CD1c-positive myeloid dendritic cell (primary cell): ENCODE results near the gene TAOK3.
"Not testable (repeated sequence)": the region's sequence is repeated elsewhere in the genome, so short reads cannot be mapped to it uniquely, and the experiment has no call there.

Experiments
- DNase-seq: peaks from one replicate; pipeline ENCODE4 v3.0.0-alpha.2; 2016; ENCODE audit errors: extremely low spot score

TAOK3 gene

DNA sequence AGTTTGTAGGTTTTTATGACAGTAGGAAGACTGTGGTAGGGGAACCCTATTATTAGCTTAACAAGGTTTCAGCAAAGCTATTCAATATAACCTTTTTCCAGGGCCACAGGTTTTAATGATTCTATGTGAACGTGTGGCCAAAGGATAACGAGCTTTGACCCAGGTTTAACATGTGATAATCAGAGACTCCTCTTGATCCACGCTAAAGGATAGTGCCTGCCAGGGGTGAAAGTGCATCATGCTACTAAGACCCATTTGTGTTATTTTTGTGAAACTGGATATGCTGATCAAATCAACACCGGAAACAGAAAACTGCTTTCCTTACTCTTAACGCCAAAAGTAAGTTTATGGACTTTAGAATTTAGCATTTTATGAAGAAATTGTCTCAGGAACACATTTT is 909 bp upstream of the TAOK3 start:
- DNase-seq = no peak

DNA sequence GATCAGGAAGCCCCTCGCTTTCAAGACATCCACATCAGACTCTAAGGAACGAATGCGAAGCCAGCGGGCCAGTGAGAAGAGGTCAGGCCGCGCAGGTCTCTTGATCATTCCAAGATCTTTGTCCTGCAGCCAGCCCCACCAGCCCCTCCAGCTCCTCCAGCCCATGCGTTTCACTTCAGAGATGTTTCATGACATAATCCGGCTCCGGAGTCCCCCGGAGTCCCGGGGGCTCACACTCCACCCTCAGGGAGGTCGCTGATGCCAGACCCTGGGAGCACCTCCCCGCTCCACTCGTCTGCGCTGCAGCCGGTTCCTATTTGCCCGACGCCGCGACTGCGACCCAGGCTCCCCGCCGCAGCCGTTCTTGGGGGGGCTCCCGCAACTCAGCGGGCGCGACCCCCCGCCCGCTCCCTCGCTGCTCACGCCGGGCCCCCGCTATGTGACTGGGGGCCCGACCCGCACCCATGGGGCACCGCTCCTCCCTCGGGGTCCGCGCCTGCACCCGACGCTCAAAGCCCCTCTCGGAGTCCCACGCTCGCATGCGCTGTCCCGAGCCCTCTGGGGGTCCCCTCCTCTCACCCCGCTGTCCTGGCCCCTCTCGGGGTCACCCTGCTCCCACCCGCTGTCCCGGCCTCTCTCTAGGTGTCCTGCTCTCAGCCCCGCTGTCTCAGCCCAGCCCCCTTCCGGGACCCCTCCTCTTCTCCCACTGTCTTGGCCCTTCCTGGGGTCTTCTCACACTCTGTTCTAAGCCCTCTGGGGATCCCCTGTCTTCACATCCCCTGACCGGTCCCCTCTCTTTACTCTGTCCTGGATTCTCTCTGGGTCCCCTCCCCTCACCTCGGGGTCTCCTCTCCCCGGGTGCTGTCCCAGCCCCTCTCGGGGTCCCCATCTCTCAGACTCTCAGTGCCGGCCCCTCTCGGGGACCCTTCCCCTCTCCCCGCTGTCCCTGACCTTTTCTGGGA is 1.1 kb downstream of the TAOK3 start:
- DNase-seq = no peak

DNA sequence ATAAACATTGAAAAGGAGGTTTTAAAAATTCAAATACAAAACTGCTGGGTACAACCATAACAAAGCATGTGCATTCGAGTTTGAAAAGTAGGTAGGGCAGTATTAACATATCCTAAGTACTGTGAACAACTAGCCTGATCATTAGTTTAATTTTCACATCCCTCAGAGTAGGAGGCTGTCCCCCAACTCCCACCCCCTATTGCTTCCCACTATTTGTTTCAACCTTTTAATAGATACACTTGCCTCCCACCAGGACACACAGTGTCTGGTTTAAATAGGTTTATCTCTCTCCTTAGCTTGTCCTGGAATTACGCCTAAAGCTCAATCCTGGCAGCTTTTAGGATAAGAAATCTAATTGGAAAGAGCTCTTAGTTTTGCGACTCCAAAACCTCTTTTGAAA is 2.1 kb downstream of the TAOK3 start:
- DNase-seq = no peak

DNA sequence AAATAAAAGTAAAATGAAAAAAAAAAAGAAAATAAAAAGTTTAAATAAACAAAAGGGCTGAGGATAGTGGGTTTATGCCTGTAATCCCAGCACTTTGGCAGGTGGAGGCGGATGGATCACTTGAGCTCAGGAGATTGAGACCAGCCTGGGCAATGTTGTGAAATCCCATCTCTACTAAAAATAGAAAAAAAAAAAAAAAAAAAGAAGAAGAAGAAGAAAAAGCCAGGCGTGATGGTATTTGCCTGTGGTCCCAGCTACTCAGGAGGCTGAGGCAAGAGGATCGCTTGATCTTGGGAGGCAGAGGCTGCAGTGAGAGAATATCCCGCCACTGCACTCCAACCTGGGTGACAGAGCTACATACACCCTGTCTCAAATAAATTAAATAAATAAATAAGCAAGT is 3.9 kb downstream of the TAOK3 start:
- no peak for DNase-seq

DNA sequence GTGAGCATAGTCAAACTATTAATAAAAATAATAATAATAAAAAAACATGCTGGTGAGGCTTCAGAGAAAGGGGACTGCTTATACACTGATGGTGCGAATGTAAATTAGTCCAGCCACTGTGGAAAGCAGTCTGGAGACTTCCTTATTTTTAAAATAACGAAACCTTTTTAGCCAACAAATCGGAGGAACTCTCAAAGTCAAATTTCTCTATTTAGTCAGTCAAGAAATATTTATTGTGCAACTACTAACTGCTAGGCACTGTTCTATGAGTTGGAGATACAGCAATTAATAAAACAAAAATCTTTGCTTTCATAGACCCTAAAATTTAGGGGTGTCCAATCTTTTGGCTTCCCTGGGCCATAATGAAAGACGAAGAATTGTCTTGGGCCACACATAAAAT is 10.8 kb downstream of the TAOK3 start:
- DNase-seq = peak; percentile 80

DNA sequence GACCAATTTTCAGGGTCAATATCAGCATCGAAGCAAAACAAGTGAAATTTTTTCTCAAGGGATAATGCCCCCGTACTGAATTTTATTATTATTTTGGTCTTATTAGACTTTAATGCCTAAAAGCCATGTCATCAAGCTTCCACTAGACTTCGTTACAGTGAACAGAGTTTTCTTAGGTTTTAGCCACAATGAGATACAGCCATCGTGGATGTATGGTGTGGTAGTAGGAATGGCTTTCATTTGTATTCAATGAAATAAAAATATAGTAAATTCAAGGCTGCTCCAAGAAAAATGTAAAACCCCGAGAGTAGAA is 11.7 kb downstream of the TAOK3 start:
- DNase-seq = no peak

DNA sequence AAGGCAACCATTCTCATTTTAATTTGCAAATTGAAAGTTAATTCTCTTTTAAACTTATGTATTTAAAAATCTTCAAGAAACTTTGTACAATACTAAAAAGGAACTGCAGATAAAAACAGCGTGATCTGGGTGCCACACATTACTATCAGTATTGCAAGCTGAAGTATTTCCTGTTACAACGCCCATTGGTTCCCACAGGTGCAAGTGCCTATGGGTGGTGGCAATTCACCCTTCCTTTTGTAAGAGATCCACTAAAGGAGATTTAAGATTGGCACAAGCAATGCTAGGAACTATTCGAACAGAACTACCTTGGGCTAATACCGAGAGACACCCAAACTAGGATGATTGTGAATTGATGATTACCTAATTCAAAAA is 13.2 kb downstream of the TAOK3 start:
- DNase-seq = peak; percentile 59

DNA sequence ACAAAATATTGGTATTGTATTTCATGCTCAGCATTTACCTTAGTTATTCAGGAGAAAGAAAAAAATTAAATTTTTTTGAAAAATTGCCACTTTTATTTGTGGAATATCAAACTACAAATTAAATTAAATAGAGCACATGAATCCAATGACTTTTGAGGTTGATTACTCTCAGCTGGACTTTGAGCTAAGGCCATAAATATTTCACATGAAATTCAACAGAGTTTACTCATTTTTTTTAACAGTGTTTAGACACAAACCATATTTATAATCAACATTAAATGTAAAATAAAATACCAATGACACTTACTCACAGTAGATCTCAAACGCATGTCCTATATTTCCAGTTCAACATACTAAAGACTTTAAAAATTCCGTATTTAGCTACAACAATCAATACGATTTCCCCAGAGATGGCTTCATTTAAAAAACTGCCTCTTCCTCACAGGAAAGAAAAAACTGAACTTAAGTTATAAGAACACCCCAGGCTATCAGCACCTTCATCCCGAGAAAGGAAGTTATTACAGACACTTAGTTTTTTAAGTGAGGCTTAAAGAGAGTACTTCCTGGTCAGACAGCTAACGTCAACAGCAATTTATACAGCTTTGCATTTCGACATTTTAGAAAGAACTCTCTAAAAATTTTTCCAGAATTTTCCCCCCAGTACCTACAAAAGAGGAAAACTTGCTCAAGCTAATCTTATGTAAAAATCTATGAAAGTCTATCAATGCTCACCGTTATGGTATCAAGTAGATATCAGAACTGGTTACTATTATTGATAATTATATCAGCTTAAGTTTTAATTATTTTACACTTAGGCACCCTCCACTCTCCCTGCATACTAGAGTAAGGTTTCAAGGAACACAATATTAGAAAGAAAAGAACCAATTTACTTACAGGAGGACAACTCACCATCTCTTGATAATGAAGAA is 13.8 kb downstream of the TAOK3 start:
- peak; percentile 81 for DNase-seq

DNA sequence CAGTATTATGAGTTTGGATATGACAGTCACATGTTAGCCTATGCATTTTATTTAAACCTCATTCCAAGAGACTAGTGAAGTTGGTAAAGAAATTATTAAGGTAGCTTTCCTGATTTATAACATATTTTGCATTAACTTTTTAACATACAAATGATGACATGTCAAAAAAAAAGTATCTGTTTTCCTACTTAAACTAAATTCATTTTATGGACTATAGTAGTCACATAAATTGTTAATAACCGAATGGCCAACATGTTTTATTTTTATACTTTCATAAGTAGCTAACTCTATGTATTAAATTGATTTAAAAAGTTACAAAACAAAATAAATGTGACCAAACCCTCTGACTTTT is 14.7 kb downstream of the TAOK3 start:
- no peak for DNase-seq

DNA sequence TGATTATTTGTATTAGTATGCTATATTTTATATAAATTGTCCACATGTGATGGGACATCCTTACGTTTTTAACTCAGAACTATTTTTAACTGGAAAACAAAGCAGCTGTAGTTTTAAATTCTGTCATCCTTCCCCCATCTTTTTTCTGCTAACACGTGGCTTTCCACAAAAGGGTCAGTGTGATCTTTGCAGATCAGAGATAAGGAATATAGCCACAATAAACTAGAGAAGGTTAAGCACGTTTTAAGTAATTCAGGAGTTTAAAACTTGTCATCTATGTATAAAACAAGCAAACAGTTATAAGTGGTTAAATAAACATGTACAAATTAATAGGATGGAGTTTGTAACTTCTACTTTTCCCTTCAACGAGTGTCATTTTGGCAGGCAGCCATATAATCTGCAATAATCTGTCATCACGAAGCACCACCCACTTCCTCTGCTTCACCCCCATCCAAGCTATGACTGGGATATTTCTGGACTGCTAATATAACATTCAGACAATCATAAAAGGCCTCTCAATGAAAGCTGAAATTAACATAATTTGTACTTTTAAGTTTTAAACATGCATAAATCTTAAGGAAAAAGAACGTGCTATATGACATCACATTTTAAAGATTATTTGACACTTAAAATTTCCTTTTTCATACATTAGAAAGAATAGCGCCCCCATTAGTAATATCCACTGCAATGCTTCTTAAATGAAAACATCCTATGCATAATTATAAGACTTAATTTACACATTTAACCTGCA is 15.3 kb downstream of the TAOK3 start:
- peak; percentile 94 for DNase-seq

DNA sequence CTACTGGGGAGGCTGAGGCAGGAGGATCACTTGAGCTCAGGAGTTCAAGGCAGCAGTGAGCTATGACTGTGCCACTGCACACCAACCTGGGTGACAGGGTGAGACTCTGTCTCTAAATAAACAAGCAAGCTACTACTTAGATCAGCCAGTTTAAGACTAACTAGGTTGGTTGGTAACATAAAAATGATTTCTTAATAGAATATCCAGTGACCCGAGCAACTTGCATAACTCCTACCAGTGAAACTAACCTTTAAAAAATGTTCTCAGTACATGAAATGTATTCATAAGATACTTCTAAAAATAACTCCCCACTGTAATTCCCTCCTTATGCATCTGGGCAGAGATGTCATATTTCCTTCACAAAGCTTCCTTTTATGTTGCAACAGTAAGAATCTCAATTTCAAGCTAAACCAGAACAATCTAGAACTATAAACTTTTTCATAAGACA is 15.9 kb downstream of the TAOK3 start:
- peak; percentile 83 for DNase-seq

DNA sequence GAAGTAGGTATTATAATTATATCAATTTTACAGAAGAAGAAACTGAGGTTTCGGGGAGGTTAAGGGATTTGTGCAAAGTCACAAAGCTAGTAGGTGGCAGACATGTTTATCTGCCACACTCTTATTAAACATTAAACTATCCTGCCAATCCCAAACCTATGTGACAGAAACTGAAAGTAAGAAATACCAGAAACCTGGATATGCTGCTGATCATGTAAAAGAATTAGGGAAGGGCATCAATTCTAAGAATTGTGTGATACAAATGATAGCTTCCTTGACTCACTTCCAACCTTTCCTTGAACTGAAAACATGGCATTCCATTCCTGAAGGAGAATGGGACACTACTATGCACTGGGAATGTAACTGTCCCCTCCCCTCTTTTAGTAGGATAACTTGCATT is 16.9 kb downstream of the TAOK3 start:
- no peak for DNase-seq

DNA sequence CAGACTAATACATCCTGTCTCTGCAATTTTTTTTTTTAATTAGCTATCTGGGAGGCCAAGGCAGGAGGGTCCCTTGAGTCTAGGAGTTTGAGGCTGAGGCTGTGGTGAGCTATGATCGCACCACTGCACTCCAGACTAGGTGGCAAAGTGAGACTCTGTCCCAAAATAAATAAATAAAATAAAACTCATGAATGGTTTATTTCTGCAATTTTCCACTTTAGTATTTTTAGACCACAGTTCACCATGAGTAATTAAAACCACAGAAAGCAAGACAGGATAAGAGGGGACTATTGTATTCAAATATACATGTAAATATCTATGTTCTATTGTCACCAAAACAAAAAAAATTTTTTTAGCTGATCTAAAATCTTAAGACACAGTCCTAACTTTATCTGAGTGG is 17.8 kb downstream of the TAOK3 start:
- DNase-seq = no peak

DNA sequence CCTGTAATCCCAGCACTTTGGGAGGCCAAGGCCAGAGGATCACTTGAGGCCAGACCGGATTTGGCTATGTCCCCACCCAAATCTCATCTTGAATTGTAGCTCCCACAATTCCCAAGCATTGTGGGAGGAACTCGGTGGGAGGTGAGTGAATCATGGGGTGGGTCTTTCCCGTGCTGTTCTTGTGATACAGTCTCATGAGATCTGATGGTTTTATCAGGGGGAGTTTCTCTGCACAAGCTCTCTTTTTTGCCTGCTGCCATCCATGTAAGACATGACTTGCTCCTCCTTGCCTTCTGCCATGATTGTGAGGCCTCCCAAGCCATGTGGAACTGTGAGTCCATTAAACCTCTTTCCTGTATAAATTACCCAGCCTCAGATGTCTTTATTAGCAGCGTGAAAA is 18.2 kb downstream of the TAOK3 start:
- not testable (repeated sequence) for DNase-seq

DNA sequence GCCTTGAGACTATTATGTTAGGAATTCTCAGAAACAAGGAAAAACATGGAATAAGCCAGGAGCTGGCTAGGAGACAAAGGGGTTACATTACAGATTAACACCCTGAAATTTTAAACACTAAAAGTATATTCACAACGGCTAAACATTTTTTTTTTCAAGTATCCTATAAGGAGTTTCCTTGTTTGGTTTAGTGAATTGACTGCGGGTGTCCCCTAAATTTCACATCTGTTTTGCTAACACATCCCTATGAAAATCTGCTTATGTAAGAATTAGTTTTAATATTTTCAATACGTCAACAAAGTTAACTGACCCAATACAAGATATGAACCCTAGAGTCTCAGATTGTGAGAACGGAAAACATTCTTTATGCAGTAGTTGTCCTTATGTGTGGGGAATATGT is 19.0 kb downstream of the TAOK3 start:
- no peak for DNase-seq

DNA sequence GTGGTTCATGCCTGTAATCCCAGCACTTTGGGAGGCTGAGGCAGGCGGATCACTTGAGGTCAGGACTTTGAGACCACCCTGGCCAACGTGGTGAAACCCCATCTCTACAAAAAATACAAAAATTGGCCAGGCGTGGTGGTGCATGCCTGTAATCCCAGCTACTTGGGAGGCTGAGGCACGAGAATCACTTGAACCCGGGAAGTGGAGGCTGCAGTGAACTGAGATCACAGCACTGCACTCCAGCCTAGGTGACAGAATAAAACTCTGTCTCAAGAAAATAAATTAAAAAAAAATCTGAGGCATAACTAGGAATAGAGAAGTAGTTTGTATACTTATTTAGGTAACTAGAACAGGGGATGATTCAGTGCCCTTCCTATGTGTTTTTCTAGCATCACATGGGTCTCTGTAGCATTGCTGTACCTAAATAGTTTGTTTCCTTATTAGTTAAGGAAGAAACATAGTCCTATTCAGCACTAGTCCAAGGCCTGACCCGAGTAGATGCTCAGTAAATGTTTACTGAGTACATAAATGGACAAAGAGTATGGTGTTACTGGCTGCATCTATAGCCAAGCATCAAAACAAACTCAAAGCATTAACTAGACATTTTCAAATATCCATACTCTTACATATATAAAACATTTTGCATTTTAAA is 21.7 kb downstream of the TAOK3 start:
- DNase-seq = no peak

DNA sequence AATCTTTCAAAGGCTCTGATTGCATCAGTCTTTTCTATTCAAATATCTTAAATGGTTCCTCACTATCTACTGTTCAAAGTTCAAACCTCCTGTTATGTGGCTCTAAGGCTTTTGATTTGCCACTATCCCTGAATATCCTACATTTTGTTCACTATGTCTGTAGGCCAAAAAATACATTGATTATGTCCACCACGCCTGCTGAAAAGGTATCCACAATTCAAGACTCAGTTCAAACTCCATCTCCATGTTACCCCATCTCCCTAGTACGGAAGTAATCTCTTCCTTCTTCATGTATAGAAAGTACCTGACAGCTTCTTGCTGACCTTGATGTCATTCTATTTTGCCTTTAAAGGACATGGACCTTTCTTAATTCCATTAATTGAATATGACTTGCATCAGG is 24.8 kb downstream of the TAOK3 start:
- DNase-seq = no peak

DNA sequence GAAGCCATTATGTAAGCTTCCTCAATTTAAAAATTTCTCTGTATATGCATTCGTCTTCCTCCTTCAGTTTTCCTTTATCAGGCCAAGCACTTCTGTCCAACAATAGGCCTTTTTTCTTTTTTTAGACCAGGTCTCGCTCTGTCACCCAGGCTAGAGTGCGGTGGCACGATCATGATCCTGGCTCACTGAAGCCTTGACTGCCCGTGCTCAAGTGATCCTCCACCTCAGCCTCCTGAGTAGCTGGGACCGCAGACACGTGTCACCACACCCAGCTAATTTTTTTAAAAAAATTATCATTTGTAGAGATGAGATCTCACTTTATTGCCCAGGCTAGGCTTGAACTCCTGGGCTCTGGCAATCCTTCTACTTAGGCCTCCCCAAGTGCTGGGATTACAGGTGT is 25.8 kb downstream of the TAOK3 start:
- DNase-seq = no peak

DNA sequence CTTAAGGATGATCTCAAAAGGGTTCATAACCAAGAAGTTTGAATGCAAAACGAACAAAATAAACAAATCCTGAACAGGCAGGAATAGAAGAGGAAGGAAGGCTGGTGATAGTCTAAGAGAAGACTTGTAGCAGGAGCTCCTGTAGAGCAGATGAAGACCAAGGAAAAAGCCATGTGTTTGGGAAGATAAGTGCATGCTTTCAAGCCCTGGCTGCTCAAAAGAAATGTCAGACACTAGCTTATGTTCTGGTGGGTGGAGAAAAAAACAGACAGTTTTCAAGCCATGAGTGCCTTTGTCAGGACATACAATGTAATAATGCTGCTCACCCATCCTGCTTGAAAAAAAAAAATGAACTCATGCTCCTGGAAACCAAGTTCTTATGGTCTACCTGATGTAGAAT is 27.4 kb downstream of the TAOK3 start:
- no peak for DNase-seq

DNA sequence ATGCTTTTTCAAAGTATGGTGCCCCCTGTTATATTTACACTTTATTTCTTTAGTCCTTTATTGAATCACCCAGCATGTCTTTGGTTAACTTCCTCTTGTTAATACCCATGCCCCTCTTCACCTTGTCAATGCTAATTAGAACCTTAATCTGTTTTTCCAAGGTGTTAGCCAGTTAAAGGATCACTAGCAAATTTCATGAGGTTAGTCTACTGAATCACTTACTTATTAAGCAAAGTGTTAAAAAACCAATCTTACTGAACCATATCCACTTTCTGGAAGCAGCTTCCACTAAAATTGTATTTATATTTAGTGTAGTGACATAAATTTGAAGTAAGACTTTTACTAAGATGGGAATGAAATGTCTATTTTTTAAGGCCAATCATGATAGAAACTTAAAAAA is 27.9 kb downstream of the TAOK3 start:
- no peak for DNase-seq

DNA sequence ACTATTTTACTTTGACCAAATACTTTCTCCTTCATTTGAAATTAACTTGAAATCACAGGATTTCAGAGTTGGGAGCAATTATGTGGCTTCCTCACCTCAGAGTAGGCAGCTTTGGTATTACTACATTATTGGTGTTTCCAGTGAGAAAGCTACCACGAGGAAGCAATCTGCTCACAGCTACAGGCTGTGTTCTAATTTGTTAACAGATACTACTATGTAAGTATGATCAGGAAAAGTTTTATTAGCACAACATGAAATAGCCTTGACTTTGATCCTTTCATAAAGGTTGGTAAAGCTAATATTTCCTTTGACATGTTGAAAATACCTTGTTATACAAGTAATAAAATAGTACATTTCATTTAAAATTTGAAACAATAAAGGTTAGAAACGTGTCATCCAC is 30.6 kb downstream of the TAOK3 start:
- no peak for DNase-seq
